Eye (tissue), 1 donor: ENCODE results near the gene TMEM88.
A peak's percentile ranks its signal among the peaks of the same experiment; 100 is the strongest.
"Not testable (repeated sequence)": the region's sequence is repeated elsewhere in the genome, so short reads cannot be mapped to it uniquely, and the experiment has no call there.

ENCODE experiments used
- DNase-seq: peaks from one replicate; pipeline ENCODE4 v3.0.0-alpha.2; 2015

The TMEM88 gene

GRCh38 chr17:7854851-7855659, at the start of gene TMEM88:
Gene TMEM88, plus strand, starts transcription at chr17:7855066. Its CDS starts 9 bp downstream, at chr17:7855075.
- peak; percentile 71 for DNase-seq

GRCh38 chr17:7806587-7806986, 48.3 kb upstream of the TMEM88 start:
- no peak for DNase-seq

- no peak for DNase-seq
Observed at GRCh38 chr17:7807206-7807605, 47.7 kb upstream of the TMEM88 start.

GRCh38 chr17:7809086-7809790, 45.6 kb upstream of the TMEM88 start:
- DNase-seq = no peak

- not testable (repeated sequence) for DNase-seq
Observed at GRCh38 chr17:7809791-7810343, 45.0 kb upstream of the TMEM88 start.

- no peak for DNase-seq
Observed at GRCh38 chr17:7811251-7811650, 43.6 kb upstream of the TMEM88 start.

- no peak for DNase-seq
Observed at GRCh38 chr17:7814969-7815368, 39.9 kb upstream of the TMEM88 start.

GRCh38 chr17:7816926-7817642, 37.8 kb upstream of the TMEM88 start:
- DNase-seq = no peak

- DNase-seq = no peak
Observed at GRCh38 chr17:7817643-7817964, 37.3 kb upstream of the TMEM88 start.

GRCh38 chr17:7818026-7818425, 36.8 kb upstream of the TMEM88 start:
- DNase-seq = no peak

- no peak for DNase-seq
Observed at GRCh38 chr17:7818746-7819645, 35.9 kb upstream of the TMEM88 start.

- no peak for DNase-seq
Observed at GRCh38 chr17:7820231-7820630, 34.6 kb upstream of the TMEM88 start.

GRCh38 chr17:7822126-7822525, 32.7 kb upstream of the TMEM88 start:
- no peak for DNase-seq

- DNase-seq = no peak
Observed at GRCh38 chr17:7823581-7824001, 31.3 kb upstream of the TMEM88 start.

GRCh38 chr17:7824021-7824924, 30.6 kb upstream of the TMEM88 start:
- DNase-seq = no peak

GRCh38 chr17:7825206-7825990, 29.5 kb upstream of the TMEM88 start:
- peak; percentile 78 for DNase-seq

- DNase-seq = no peak
Observed at GRCh38 chr17:7830616-7831015, 24.2 kb upstream of the TMEM88 start.

GRCh38 chr17:7831233-7831632, 23.6 kb upstream of the TMEM88 start:
- no peak for DNase-seq

- DNase-seq = no peak
Observed at GRCh38 chr17:7832431-7832830, 22.4 kb upstream of the TMEM88 start.
